ENCODE data around the gene PLP2.

PLP2 gene

DNA sequence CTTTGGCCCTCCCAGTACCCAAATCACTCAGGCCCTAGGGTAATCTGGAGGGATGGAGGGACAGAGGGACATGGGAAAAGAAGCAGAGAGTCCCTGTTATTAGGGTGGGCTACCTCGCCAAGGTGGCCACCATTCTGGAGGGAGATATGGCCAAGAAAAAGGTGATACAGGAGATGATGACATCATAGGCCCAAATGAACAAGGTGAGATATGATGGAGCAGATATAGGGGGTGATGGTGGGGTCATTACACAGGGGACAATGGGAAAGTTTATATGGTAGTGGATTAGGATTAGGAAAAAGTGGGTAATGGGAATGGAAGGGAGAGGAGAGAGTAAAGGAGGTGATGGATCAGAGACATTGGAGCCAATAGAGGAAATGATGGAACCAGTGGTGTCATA is 41.2 kb downstream of the PLP2 start:
- DNase-seq, result no peak

DNA sequence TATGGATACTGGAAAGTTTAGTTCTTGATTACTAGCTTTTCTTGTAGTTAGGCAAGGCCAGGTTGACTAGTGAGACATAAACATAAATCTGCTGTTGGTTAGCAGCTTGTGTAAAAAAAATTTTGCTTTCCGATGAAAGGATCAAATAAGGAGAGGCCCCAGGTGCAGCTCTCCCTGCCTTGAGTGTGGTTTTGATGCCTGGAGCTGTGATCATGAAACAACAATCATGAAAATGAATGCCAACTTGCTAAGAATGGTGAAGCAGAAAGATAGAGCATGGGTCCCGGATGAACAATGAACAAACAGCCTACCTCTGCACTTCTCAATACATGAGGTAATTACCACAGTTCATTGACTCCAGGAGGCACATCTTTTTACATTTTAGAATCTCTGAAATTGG is 42.7 kb downstream of the PLP2 start:
- DNase-seq, result no peak

DNA sequence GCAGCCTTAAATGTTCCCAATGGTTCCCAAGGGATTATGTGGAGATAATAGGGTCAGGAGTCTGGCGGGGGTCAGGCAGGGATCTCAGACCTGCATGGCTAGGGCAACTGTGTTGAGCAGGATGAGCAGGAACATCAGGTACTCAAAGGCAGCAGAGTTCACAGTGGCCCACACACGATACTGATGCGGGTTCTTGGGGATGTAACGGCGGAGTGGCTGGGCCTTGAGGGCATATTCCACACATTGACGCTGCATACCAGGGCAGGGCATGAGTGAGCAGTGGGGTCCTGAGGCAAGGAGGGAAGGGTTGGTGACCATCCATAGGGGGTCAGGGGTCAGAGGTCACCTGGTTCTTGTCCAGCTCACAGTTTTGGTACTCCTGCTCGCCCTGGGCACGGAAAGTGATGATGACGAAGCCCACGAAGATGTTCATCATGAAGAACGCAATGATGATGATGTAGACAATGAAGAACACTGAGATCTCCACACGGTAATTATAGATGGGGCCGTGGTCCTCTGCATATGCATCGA is 43.4 kb downstream of the PLP2 start:
- no peak for DNase-seq

DNA sequence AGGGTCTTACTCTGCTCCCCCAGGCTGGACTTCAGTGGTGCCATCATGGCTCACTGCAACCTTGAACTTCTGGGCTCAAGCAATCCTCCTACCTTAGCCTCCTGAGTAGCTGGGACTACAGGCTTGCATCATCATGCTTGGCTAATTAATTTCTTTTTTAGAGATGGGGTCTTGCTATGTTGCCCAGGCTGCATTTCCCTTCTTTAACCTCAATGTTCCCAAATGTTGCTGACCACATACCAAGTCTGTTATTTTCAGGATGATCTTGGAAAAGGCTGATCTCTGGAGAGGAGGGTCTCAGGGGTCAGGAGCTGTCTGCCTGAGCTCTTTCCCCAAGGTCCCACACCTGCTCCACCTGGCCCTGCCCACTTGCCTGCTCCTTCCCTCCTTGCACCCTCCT is 48.4 kb downstream of the PLP2 start:
- no peak for DNase-seq

DNA sequence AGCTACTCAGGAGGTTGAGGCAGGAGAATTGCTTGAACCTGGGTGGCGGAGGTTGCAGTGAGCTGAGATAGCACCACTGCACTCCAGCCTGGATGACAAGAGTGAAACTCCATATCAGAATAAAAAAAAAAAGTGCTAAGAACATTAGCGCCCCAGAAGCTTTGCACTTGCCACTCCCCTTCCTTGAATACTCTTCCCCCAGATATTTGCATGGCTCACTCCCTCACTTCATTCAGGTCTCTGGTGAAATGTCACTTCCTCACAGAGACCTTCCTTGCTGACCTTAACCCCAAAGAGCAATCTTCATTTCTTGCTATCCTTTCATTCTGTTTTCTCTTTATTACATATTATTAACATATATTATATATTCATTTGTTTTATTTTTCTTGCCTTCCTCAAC is 50.2 kb downstream of the PLP2 start:
- no peak for DNase-seq
